T-helper 1 cell (primary cell): ENCODE measurements around the gene DHFR.
"Not testable (repeated sequence)": the region's sequence is repeated elsewhere in the genome, so short reads cannot be mapped to it uniquely, and the experiment has no call there.

Source experiments
- DNase-seq, 5 donors: peaks; one replicate each; pipeline ENCODE4 v3.0.0-alpha.2; 2012 to 2020
- total RNA-seq, 4 donors: gene quantifications; one replicate each; lab custom pipeline; 2026; lab: John Stamatoyannopoulos, UW

Gene DHFR
- 6.0 to 13.2 (median 7.8) reads per million in 4 donors for total RNA-seq

- DNase-seq = peak; percentile 77 to 98 (median 83)
These were observed at the start of gene DHFR, which contains the start of gene MSH3 for GRCh38 chr5:80654391-80655230. TSS of gene DHFR (minus strand) at chr5:80654983. CDS start at chr5:80654489, 494 bp downstream. TSS of gene MSH3 (plus strand) at chr5:80654652. CDS start at chr5:80654728, 76 bp downstream.

DNA sequence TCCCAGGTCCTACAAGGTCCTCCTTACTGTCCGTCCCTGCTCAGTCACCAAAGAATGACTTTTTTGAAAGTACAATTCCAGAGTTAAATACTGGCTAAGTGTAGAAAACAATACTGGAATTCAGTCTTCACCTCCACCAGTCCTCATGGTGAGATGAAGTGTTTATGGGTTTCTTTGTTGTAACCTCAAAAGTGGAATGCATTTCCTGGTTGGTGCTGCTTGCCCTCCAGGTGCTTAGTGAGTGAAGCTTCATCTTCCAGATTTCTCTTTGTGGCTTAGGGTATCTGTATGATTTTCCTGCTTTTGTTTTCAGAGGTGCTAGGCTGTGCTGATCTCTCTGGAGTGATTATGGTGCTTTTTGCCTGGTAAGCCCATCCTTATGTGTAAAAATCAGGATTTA lies 49.4 kb upstream of the DHFR start:
- DNase-seq = no peak

GRCh38 chr5:80703747-80704146 lies 49.0 kb upstream of the DHFR start:
- no peak for DNase-seq

- no peak for DNase-seq
These were observed 48.5 kb upstream of the DHFR start for GRCh38 chr5:80703291-80703690.

DNA sequence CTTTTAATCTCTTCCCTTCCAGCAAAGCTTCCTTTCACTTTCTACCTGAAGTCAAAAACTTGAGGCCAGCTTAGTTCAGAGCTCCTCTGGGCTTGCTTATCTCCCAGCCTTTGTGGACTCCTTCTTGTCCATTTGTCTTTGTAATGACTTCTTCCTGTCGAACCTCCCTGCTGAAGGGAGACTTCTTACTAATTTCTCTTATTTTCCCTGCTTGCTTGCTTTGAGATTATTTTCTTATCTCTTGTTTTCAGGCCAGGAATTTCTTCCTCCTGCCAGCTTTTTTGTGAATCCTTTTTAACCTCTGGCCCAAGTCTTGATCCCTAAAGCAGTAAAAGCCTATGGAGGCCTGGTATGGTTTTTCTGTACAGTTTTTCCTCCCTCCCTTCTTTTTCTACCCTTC lies 46.8 kb upstream of the DHFR start:
- DNase-seq = no peak

- no peak for DNase-seq
These were observed 43.6 kb upstream of the DHFR start for GRCh38 chr5:80698369-80698768.

- no peak for DNase-seq
These were observed 42.3 kb upstream of the DHFR start for GRCh38 chr5:80697100-80697499.

DNA sequence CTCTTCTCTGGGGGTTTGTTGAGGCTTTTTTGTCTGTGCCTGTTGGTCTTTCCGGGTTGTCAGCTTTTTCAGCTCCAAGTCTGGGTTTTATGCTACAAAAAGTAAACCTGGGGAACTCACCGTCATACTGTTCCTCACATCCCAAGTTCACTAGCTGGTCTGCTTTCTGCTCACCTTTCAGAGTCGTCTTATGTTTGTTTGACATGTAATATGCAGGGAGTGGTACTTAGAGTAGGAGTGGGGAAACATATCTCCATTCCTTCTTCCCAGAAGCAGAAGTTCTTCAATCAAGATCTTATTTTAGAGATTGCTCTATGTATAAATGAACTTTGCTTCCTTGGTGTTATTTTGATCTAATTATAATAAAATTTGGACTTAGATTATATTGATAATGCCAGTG lies 41.7 kb upstream of the DHFR start:
- no peak for DNase-seq

GRCh38 chr5:80695666-80696065 lies 40.9 kb upstream of the DHFR start:
- no peak for DNase-seq

- DNase-seq = no peak
These were observed 34.8 kb upstream of the DHFR start for GRCh38 chr5:80689627-80690026.

DNA sequence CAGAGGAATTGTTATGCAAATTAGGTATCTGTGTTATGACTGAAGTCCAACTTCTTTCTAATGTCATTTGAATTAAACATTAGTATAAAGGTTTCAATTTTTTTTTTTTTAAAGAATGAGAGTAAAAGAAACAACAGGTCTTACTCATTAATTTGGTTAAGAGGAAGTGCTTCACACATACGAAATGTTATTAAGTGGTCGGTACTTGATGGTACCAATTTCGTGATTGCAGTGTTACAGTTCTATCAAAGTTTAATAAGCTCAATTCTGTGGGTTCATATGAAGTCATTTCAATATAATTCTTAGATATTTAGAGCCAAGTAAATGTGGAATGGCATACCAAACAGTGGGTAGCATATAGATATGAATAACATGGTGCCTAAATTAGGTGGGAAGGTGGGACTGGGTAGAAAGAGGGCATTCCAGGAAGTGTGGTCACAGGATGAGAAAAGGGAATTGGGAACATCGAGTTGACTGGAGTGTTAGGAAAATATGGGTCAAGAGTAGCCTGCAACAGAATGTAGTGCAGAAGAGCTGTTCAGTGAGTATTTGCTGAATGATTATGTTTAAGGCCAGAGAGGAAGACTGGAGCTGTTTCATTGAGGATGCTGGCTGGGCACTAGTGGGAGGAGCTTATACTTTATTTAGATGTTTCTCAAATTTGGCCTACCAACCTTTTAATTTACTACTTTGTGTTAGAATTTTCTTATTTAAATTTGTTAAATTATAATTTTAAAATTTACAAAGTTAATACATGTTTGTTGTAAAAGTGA lies 34.1 kb upstream of the DHFR start:
- DNase-seq = no peak

DNA sequence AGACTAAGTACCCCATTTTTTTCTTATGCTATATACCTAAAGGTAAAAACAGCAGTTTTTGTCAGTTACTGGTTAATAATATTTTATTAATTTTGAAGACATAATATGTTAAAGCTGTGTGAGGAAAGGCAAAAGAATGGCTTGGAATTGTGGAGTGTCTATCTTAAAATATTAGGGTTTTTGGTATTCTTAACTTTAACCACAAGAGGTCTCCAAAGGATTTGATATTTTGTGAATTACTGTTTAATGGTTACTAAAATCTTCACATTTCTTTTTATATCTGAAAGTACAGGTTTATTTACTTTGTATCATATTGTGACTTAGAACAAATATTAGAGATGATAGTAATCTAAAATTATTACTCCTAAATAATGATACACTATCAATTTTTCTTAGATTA lies 32.0 kb upstream of the DHFR start:
- no peak for DNase-seq

- no peak for DNase-seq
These were observed 21.9 kb upstream of the DHFR start for GRCh38 chr5:80676706-80677105.

GRCh38 chr5:80672140-80672736 lies 17.5 kb upstream of the DHFR start:
- DNase-seq = peak in 4 of 5 donors; percentile 38 to 58 (median 48)

- no peak for DNase-seq
These were observed 13.5 kb upstream of the DHFR start for GRCh38 chr5:80668016-80668969.

DNA sequence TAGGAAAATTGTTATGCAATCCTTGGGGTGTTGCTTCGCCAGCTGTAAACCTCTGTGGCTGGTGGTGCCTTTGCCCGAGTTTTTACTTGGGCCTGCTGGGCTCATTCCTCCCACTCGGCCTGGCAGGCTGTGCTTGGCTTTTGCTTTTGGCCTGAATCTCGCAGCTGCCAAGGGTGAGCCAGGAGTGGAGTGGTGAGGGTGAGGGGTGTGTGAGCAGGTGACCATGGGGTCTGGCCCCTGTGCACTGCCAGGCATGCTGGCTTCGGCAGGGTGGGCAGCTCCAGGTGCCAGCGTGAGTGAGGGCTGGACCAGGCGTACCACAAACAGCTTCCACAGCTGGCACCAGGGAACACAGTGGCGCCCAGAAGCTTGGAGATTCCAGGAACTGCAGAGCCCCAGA lies 12.6 kb upstream of the DHFR start:
- DNase-seq = no peak

DNA sequence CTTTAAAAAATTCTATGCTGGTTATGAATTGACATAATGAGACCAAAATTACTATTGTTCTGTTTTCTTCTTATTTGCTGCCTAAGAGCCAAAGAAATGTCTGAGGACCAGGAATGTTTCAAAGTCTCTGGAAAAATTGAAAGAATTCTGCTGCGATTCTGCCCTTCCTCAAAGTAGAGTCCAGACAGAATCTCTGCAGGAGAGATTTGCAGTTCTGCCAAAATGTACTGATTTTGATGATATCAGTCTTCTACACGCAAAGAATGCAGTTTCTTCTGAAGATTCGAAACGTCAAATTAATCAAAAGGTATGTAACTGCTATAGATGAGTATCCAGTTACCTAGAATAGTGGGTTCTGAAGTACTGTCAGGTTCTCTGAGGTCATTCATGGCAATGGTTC lies 10.3 kb upstream of the DHFR start:
- DNase-seq = no peak

DNA sequence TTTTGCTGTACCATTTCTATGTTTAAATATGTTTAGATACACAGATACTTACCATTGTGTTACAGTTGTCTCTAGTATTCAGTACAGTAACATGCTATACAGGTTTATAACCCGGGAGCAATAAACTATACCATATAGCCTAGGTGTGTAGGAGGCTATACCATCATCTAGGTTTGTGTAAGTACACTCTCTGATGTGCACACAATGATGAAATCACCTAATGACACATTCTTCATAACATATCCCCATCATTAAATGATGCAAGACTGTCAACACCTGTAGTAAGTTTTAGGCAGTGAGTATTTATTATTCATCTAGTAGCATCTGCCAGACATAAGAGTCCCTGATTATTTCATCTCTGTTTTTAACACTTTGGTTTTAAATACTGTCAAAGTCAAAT lies 7.3 kb upstream of the DHFR start:
- DNase-seq = no peak

DNA sequence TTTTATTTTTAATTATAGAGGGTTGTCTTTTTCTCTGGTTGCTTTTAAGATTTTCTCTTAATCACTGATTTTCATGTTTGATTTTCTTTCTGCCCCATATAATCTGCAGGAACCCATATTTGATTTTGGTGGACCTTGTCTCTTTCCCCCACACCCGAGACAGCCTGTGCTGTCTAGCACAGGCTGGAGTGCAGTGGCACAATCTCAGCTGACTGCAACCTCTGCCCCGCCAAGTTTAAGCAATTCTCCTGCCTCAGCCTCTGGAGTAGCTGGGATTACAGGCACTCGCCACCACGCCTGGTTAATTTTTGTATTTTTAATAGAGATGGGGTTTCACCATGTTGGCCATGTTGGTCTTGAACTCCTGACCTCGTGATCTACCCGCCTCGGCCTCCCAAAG lies 5.9 kb upstream of the DHFR start:
- not testable (repeated sequence) for DNase-seq

DNA sequence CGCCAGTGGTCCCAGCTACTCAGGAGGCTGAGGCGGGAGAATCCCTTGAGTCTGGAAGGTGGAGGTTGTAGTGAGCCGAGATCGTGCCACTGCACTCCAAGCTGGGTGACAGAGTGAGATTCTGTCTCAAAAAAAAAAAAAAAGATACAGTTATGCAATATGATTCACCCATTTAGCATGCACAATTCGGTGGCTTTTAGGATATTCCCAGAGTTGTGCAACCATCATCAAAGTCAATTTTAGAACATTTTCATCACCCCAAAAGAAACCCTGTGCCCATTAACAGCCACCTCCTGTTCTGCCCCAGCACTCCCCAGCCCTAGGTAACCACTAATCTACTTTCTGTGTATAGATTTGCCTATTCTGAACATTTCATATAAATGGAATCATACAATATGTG lies 4.3 kb upstream of the DHFR start:
- DNase-seq = no peak

- DNase-seq = no peak
These were observed 1.6 kb upstream of the DHFR start for GRCh38 chr5:80656425-80656824.

DNA sequence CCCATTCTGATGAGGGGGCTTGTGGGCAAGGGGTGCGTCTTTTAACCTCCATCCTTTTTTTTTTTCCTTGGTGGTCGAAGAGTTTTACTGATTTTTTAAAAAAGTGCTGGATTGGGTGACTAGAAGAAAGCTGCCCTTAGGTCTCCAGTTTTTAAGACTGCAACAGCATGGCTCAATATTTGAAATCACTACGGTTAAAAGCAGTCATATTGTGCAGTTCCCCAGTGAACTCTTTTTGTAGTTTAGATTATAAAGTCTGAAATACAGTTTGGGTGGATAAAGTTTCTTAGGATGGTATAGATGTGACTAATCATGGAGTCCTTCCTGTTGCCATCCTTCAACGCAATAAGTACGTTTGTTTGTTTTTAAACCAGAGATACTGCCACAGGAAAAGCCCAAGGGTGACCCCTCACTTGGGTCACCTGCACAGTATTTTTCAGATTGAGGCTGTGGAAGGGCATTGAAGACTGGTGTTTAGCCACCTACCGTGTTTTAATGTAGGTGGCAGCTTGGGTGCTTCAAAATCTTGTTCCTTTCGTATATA lies 520 bp upstream of the DHFR start:
- DNase-seq = peak in 1 of 5 donors; percentile 47
